DMS114 treated with DMSO at 0.1 percent for 48 hours (cell line): Measurements from ENCODE around the gene ZNF611.
"Not testable (repeated sequence)": the region's sequence is repeated elsewhere in the genome, so short reads cannot be mapped to it uniquely, and the experiment has no call there.

Experiments used
- DNase-seq: peaks from one replicate; lab custom pipeline; 2025; ENCODE audit not compliant: unreplicated experiment; lab: John Stamatoyannopoulos, UW

ZNF611 gene

DNA sequence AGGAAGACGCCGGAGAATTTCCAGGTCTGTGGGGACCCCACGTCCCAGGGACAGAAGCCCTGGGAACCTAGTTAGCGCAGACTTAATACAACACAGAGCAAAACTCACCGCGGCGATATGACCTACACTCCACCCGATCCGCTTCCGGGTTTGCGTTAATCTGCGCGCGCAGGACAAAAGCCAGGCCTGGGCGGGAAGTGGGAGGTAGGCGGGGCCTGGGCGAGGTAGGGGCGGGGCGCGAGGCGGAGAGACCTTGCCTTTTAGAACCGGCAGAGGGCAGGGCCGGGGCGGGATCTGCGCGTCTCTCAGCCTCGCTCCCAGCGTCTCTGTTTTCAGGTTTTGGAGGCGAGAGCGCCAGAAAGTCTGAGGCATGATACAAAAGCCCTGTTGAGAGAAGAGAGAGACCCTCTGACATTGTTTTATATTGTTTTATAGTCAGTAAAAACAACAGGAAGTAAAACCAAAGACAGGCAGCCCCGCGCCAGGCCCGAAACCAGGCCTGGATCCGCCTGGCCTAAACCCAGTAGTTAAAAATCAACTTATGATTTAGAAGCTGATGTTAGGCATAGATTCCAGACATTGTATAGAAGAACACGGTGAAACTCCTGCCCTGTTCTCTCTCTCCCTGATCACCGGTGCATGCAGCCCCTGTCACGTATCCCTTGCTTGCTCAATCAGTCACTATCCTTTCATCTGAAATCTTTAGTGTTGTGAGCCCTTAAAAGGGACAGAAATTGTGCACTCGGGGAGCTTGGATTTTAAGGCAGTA is at the start of gene ZNF611:
ZNF611 (minus strand) TSS at position 152 of the 769 bp plus-strand sequence. CDS start 19,150 bp downstream, outside the sequence.
- peak; percentile 84 for DNase-seq

GRCh38 chr19:52782864-52783263 is 48.0 kb upstream of the ZNF611 start:
- not testable (repeated sequence) for DNase-seq

DNA sequence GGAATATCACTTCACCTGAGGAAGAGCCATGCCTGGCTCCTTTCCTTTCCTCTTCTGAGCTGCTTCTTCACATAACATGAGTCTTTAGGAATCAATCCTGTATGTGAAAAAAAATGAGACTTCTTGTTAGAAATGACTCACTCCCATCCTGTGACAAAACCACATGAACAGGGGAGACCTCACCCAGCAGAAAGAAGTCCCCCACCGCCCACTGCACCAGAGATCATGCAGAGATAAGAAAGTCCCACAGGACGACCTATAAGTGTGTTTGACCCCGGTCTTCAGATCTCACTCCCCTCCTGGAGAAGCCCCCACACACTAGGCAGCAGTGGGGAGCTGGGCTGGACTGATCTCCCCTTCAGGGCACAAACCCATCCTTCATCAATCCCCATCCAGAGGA is 44.0 kb upstream of the ZNF611 start:
- DNase-seq: no peak

- not testable (repeated sequence) for DNase-seq
These were observed 21.6 kb upstream of the ZNF611 start for GRCh38 chr19:52756447-52756846.

GRCh38 chr19:52749780-52750179 is 14.9 kb upstream of the ZNF611 start:
- no peak for DNase-seq

- no peak for DNase-seq
These were observed 13.6 kb upstream of the ZNF611 start for GRCh38 chr19:52748336-52748950.

GRCh38 chr19:52745919-52746318 is 11.1 kb upstream of the ZNF611 start:
- DNase-seq: not testable (repeated sequence)

- no peak for DNase-seq
These were observed 8.2 kb upstream of the ZNF611 start for GRCh38 chr19:52743091-52743490.

DNA sequence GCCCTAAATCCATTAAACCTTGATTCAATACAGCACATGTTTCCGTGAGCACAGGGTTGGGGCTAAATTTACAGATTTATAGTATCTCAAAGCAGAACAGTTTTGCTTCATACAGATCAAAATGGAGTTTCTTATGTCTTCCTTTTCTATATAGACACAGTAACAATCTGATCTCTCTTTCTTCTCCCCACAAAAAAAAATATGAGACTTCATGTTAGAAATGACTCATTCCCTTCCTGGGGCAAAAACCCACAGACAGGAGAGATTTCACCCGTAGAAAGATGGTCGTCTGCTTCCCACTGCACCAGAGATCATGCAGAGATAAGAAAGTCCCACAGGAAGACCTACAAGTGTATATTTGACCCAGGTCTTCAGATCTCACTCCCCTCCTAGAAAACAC is 7.7 kb upstream of the ZNF611 start:
- DNase-seq: no peak

DNA sequence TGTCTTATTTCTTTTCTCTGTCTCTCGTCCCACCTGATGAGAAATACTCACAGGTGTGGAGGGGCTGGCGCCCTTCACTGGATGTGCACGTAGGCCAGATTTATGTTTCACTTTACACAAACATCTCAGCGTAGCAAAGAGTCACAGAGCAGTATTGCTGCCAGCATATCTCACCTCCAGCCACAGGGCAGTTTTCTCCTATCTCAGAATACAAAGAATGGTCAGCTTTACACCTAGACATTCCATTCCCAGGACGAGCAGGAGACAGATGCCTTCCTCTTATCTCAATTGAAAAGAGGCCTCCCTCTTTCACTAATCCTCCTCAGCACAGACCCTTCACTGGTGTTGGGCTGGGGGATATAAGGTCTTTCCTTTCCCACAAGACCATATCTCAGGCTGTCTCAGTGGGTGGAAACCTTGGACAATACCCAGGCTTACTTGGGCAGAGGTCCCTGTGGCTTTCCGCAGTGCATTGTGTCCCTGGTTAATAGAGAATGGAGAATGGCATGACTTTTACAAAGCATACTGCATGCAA is 7.2 kb upstream of the ZNF611 start:
- no peak for DNase-seq

DNA sequence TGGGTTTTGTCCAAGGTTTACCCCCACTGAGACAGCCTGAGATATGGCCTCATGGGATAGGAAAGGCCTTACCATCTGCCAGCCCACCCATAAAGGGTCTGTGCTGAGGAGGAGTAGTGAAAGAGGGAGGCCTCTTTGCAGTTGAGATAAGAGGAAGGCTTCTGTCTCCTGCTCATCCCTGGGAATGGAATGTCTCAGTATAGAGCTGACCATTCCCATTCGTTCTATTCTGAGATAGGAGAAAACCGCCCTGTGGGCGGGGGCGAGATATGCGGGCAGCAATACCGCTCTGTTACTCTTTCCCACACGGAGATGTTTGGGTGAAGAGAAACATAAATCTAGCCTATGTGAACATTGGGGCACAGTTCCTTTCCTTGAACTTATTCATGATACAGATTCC is 6.5 kb upstream of the ZNF611 start:
- not testable (repeated sequence) for DNase-seq

DNA sequence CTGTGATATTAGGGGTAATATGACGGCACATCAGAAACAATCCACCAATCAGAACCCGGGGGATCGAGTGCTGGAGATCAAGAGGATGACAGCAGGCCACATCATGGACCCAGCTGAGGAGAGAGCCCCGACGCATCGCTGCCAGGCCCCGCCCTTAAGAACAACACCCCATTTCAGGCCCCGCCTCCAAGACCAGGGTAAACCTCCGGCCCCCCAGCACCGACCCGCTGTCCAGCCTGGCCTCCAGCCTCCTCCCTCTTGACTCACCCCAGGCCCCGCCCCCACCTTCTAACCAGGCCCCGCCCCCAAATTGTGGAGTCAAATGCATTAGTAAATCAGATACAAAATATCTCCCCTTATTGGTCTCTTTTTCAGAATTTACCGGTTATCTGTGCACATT is 4.7 kb upstream of the ZNF611 start:
- DNase-seq: no peak

DNA sequence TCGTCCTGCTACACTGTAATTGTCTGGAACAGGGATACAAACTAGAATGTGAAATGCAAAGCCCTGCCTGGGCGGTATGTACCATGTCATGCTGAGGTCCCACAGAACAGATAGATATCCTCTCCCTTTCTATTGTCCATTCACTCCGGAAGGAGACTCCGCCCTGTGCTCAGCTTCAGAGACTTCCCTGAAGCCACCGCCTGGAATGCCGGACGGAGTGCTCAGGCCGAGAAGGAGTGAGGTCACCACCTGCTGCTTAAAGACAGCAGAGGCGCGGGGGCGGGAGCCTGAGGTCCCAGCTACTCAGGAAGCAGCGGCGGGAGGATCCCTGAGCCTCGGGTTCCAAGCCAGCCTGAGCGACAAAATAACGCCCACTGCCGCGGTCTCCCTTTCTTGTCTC is 890 bp upstream of the ZNF611 start:
- peak; percentile 10 for DNase-seq

- no peak for DNase-seq
These were observed 432 bp downstream of the ZNF611 start for GRCh38 chr19:52734331-52734892.

GRCh38 chr19:52726051-52726450 is 8.8 kb downstream of the ZNF611 start:
- not testable (repeated sequence) for DNase-seq

GRCh38 chr19:52725528-52725961 is 9.3 kb downstream of the ZNF611 start:
- DNase-seq: no peak

GRCh38 chr19:52724701-52725514 is 9.9 kb downstream of the ZNF611 start:
- no peak for DNase-seq

- DNase-seq: not testable (repeated sequence)
These were observed 10.8 kb downstream of the ZNF611 start for GRCh38 chr19:52723907-52724598.

DNA sequence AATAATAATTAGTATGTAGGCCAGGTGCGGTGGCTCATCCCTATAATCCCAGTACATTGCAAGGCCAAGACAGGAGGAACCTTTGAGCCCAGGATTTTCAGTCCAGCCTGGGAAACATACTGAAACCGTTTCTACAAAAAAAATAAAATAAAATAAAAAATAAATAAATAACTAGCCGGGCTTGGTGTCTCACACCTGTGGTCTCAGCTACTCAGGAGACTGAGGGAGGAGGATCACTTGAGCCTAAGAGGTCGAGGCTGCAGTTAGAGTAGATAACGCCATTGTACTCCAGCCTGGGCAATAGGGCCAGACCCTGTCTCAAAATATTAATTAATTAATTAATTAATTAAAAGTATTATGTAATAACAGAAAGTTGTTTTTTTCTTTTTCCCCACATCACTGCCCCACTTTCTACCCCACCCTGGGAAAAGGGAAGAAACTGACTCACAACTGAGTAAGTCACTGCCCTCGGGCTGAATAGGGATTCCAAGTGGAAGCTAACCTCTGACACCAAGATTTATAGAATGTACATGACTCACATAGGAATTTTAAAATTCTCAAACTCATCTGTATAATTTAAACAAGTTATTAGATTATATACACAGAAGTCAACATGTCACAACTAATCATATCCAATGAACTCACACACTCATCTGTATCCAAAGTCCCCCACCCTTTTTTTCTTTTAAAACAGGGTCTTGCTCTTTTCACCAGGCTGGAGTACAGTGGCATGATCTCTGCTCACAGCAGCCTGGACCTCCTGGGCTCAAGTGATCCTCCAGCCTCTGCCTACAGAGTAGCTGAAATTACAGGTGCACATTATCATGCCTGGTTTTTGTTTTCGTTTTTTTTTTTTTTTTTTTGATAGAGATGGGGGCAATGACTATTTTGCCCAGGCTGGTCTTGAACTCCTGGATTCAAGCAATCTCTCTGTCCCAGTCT is 12.5 kb downstream of the ZNF611 start:
- DNase-seq: no peak
